ENCODE measurements around the gene EPB42. TPM values are rescaled to one million over a fixed set of nuclear protein-coding genes. Genes with fewer than 3 reads are reported as not detected.

Gene EPB42
- total and polyA plus RNA-seq, 2 experiments from 2014 or later, result not detected

DNA sequence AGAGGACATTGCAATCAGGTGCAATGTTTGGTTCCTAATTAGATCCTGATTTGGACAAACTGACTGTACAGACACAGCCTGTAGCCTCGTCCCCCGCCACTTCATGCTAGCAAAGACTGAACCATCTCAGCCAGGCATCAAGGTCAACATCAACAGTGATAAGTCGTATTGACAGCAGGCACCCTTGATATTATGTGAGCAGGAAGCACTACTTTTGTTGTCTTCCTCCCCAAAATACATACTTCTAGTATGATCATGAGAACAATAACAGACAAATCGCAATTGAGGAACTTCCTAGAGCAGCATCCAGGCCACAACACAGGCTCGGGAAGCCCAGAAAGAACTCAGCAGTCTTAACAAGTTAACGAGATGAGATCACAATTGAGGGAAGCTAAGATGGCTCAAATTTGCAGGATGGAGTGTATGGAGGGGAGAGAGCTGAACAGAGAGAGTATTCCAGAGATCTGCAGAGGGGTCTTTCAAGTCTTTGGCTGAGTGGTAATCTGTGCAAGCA lies 25.5 kb upstream of the EPB42 start:
- Histone ChIP-seq H3F3A (replicated peaks; ENCODE audit: low read depth) (no peaks in the 10 kb centered on the region), H3K79me2 (replicated peaks; ENCODE audit: insufficient read depth) (no peaks in the 10 kb centered on the region), H3K27ac (ENCODE audit: low read depth) (no peak overlapping the region), H3K36me3 (ENCODE audit: insufficient read depth) (no peaks in the 10 kb centered on the region), H3K9me2 (ENCODE audit: insufficient read depth) (0 out of 2 replicates have a peak, but pooled peaks cover 5% of the 10 kb centered on the region), H2AFZ (no peak overlapping the region), H3K27me3 (ENCODE audit: insufficient read depth) (no peaks in the 10 kb centered on the region), H3K4me1 (ENCODE audit: insufficient read depth) (no peaks in the 10 kb centered on the region), H3K4me2 (no peak overlapping the region), H4K20me1 (replicated peaks; ENCODE audit: insufficient read depth) (no peaks in the 10 kb centered on the region), H3K4me3 (no peak overlapping the region)
- no peaks in the 10 kb centered on the region for H3K4me1 Mint-ChIP-seq
- no peak for DNase-seq (ENCODE audit: low spot score)
- no peaks in the 10 kb centered on the region for H3K36me3 Mint-ChIP-seq (ENCODE audit: low read depth)
- ATAC-seq, result no peak
- no peaks in the 10 kb centered on the region for H3K9me3 Mint-ChIP-seq
- peaks cover 5% of the 10 kb centered on the region for H3K27me3 Mint-ChIP-seq (ENCODE audit: insufficient read depth, low read depth, poor library complexity)
- no peak for TF ChIP-seq ZNF114 (CRISPR knock-in tag; IDR thresholded peaks at IDR 0.05)
- TF ChIP-seq, protein P1, sequence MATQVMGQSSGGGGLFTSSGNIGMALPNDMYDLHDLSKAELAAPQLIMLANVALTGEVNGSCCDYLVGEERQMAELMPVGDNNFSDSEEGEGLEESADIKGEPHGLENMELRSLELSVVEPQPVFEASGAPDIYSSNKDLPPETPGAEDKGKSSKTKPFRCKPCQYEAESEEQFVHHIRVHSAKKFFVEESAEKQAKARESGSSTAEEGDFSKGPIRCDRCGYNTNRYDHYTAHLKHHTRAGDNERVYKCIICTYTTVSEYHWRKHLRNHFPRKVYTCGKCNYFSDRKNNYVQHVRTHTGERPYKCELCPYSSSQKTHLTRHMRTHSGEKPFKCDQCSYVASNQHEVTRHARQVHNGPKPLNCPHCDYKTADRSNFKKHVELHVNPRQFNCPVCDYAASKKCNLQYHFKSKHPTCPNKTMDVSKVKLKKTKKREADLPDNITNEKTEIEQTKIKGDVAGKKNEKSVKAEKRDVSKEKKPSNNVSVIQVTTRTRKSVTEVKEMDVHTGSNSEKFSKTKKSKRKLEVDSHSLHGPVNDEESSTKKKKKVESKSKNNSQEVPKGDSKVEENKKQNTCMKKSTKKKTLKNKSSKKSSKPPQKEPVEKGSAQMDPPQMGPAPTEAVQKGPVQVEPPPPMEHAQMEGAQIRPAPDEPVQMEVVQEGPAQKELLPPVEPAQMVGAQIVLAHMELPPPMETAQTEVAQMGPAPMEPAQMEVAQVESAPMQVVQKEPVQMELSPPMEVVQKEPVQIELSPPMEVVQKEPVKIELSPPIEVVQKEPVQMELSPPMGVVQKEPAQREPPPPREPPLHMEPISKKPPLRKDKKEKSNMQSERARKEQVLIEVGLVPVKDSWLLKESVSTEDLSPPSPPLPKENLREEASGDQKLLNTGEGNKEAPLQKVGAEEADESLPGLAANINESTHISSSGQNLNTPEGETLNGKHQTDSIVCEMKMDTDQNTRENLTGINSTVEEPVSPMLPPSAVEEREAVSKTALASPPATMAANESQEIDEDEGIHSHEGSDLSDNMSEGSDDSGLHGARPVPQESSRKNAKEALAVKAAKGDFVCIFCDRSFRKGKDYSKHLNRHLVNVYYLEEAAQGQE (IDR thresholded peaks at IDR 0.05; ENCODE audit: unreplicated experiment), result no peak
- TF ChIP-seq, protein P2, sequence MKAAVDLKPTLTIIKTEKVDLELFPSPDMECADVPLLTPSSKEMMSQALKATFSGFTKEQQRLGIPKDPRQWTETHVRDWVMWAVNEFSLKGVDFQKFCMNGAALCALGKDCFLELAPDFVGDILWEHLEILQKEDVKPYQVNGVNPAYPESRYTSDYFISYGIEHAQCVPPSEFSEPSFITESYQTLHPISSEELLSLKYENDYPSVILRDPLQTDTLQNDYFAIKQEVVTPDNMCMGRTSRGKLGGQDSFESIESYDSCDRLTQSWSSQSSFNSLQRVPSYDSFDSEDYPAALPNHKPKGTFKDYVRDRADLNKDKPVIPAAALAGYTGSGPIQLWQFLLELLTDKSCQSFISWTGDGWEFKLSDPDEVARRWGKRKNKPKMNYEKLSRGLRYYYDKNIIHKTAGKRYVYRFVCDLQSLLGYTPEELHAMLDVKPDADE (IDR thresholded peaks at IDR 0.05), result no peak
- TF ChIP-seq POLR2AphosphoS5 (IDR thresholded peaks at IDR 0.05; ENCODE audit: low read depth), result no peak
- TF ChIP-seq STAT1 (IDR thresholded peaks at IDR 0.05; ENCODE audit: unreplicated experiment), result no peak
- no peak for TF ChIP-seq CTCF (conservative IDR thresholded peaks at IDR 0.05; ENCODE audit: low read depth in 2 of 2)
- TF ChIP-seq, protein P3, sequence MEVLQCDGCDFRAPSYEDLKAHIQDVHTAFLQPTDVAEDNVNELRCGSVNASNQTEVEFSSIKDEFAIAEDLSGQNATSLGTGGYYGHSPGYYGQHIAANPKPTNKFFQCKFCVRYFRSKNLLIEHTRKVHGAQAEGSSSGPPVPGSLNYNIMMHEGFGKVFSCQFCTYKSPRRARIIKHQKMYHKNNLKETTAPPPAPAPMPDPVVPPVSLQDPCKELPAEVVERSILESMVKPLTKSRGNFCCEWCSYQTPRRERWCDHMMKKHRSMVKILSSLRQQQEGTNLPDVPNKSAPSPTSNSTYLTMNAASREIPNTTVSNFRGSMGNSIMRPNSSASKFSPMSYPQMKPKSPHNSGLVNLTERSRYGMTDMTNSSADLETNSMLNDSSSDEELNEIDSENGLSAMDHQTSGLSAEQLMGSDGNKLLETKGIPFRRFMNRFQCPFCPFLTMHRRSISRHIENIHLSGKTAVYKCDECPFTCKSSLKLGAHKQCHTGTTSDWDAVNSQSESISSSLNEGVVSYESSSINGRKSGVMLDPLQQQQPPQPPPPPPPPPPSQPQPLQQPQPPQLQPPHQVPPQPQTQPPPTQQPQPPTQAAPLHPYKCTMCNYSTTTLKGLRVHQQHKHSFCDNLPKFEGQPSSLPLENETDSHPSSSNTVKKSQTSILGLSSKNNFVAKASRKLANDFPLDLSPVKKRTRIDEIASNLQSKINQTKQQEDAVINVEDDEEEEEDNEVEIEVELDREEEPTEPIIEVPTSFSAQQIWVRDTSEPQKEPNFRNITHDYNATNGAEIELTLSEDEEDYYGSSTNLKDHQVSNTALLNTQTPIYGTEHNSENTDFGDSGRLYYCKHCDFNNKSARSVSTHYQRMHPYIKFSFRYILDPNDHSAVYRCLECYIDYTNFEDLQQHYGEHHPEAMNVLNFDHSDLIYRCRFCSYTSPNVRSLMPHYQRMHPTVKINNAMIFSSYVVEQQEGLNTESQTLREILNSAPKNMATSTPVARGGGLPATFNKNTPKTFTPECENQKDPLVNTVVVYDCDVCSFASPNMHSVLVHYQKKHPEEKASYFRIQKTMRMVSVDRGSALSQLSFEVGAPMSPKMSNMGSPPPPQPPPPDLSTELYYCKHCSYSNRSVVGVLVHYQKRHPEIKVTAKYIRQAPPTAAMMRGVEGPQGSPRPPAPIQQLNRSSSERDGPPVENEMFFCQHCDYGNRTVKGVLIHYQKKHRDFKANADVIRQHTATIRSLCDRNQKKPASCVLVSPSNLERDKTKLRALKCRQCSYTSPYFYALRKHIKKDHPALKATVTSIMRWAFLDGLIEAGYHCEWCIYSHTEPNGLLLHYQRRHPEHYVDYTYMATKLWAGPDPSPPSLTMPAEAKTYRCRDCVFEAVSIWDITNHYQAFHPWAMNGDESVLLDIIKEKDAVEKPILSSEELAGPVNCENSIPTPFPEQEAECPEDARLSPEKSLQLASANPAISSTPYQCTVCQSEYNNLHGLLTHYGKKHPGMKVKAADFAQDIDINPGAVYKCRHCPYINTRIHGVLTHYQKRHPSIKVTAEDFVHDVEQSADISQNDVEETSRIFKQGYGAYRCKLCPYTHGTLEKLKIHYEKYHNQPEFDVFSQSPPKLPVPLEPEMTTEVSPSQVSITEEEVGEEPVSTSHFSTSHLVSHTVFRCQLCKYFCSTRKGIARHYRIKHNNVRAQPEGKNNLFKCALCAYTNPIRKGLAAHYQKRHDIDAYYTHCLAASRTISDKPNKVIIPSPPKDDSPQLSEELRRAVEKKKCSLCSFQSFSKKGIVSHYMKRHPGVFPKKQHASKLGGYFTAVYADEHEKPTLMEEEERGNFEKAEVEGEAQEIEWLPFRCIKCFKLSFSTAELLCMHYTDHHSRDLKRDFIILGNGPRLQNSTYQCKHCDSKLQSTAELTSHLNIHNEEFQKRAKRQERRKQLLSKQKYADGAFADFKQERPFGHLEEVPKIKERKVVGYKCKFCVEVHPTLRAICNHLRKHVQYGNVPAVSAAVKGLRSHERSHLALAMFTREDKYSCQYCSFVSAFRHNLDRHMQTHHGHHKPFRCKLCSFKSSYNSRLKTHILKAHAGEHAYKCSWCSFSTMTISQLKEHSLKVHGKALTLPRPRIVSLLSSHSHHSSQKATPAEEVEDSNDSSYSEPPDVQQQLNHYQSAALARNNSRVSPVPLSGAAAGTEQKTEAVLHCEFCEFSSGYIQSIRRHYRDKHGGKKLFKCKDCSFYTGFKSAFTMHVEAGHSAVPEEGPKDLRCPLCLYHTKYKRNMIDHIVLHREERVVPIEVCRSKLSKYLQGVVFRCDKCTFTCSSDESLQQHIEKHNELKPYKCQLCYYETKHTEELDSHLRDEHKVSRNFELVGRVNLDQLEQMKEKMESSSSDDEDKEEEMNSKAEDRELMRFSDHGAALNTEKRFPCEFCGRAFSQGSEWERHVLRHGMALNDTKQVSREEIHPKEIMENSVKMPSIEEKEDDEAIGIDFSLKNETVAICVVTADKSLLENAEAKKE (CRISPR knock-in tag; IDR thresholded peaks at IDR 0.05), result no peak
- no peak for TF ChIP-seq EZH2 (IDR thresholded peaks at IDR 0.05; ENCODE audit: low read depth, unreplicated experiment)
- no peak for TF ChIP-seq ZNF331 (CRISPR knock-in tag; IDR thresholded peaks at IDR 0.05; ENCODE audit: low read depth)
- no peak for TF ChIP-seq NANOG (IDR thresholded peaks at IDR 0.05; ENCODE audit: borderline replicate concordance)
- TF ChIP-seq JUNB (IDR thresholded peaks at IDR 0.05; ENCODE audit: unreplicated experiment), result no peak
- TF ChIP-seq CREB1 (CRISPR knock-in tag; IDR thresholded peaks at IDR 0.05; ENCODE audit: low read depth), result no peak
- no peak for TF ChIP-seq EZH2phosphoT487 (IDR thresholded peaks at IDR 0.05; ENCODE audit: unreplicated experiment)
- H3K27ac Mint-ChIP-seq, result no peak overlapping the region
- H3K4me3 Mint-ChIP-seq, result no peak overlapping the region
